K562 (cell line): ENCODE measurements around the gene CNPPD1. TPM values are rescaled to one million over a fixed set of nuclear protein-coding genes. Genes with fewer than 3 reads are reported as not detected.

Experiments used
- ATAC-seq: fragments of 200-7000 bp; cut with Tn5 transposase; 3 replicates; pipeline ENCODE4 v1.9.1; 2020; ENCODE audit warnings: moderate library complexity
- BruUV-seq: library from RNA; stranded (reverse); fragments of 400-500 nt; replicated peaks from 2 replicates; lab custom pipeline; 2021; lab: Mats Ljungman, UMichigan
- CTCF ChIA-PET: fragments of 300-600 bp; formaldehyde crosslinking; extraction: SDS; loops from one replicate; lab custom pipeline; 2021; ENCODE audit warnings: low intra/inter-chr PET ratio; lab: Yijun Ruan, JAX
- POLR2A ChIA-PET: fragments of 300-600, 350-650 bp; sonication (Branson Sonifier 250); formaldehyde crosslinking; extraction: SDS; loops from one replicate; lab custom pipeline; 2021; ENCODE audit warnings: antibody characterized with exemption, inconsistent platforms; lab: Yijun Ruan, JAX
- DNase-seq, 4 experiments: peaks; one replicate each; pipeline versions ENCODE4 v3.0.0 to v3.0.0-alpha.2; 2011 to 2018; ENCODE audit warnings: low spot score in 3 of 4, mixed read lengths in 3 of 4; ENCODE audit errors: extremely low read depth in 1 of 4
- FAIRE-seq: peaks from 2 replicates; lab custom pipeline; 2011; peaks lifted over from hg19 to GRCh38; lab: Jason Lieb, UNC
- H2AFZ ChIP-seq: 2 replicates; pipeline ENCODE4 v1.6.0; 2011; ENCODE audit warnings: low read depth, low read length, control low read depth, inconsistent platforms
- H3K27ac ChIP-seq: fragments of 200-600 bp; 3 replicates; pipeline ENCODE4 v1.8.0; 2011; ENCODE audit warnings: low read depth, mild to moderate bottlenecking, control low read depth, inconsistent platforms, low read length, moderate library complexity, mixed read lengths; ENCODE audit errors: extremely low read depth
- H3K27me3 ChIP-seq, 2 experiments: fragments of 300-600 bp in 1 of 2; 2 replicates in 1 of 2; 3 replicates in 1 of 2; pipeline versions ENCODE4 v1.6.0 to v1.8.0; 2011; ENCODE audit warnings: inconsistent platforms in 2 of 2, low read length in 2 of 2, mild to moderate bottlenecking in 1 of 2, mixed read lengths in 1 of 2, moderate library complexity in 1 of 2; ENCODE audit not compliant: control insufficient read depth in 2 of 2, insufficient read depth in 2 of 2
- H3K36me3 ChIP-seq: fragments of 300-600 bp; 3 replicates; pipeline ENCODE4 v1.8.0; 2011; ENCODE audit warnings: mild to moderate bottlenecking, low read length, inconsistent platforms; ENCODE audit not compliant: control insufficient read depth, insufficient read depth
- H3K4me1 ChIP-seq, 2 experiments: fragments of 200-600 bp in 1 of 2; replicated peaks in 1 of 2; 2 replicates in 1 of 2; 3 replicates in 1 of 2; pipeline versions ENCODE4 v1.5.1 to v1.8.0; 2011; ENCODE audit warnings: inconsistent platforms in 2 of 2, low read length in 2 of 2, mild to moderate bottlenecking in 1 of 2, mixed read lengths in 1 of 2, moderate library complexity in 1 of 2; ENCODE audit not compliant: control insufficient read depth in 2 of 2, insufficient read depth in 2 of 2
- H3K4me2 ChIP-seq: 2 replicates; pipeline ENCODE4 v1.6.1; 2011; ENCODE audit warnings: low read length, control low read depth, inconsistent platforms, mixed read lengths; ENCODE audit not compliant: insufficient read depth
- H3K4me3 ChIP-seq: fragments of 200-600 bp; sonication (generic), shearing (Covaris generic); 2 replicates; pipeline ENCODE4 v1.5.1; 2016; ENCODE audit warnings: control low read depth, inconsistent platforms
- H3K79me2 ChIP-seq: fragments of 200-600 bp; 3 replicates; pipeline ENCODE4 v1.8.0; 2011; ENCODE audit warnings: low read length, inconsistent platforms; ENCODE audit not compliant: control insufficient read depth, insufficient read depth
- H3K9ac ChIP-seq, 2 experiments: 2 replicates each; pipeline versions ENCODE4 v1.6.0 to v1.6.1; 2011; ENCODE audit warnings: low read depth in 2 of 2, low read length in 2 of 2, control low read depth in 1 of 2, inconsistent platforms in 1 of 2, mild to moderate bottlenecking in 1 of 2, mixed read lengths in 1 of 2; ENCODE audit not compliant: insufficient read depth in 1 of 2
- H3K9me1 ChIP-seq: one replicate; pipeline ENCODE4 v1.6.0; 2011; ENCODE audit warnings: inconsistent platforms, mild to moderate bottlenecking, low read length, moderate library complexity; ENCODE audit not compliant: control insufficient read depth, insufficient read depth
- H3K9me3 ChIP-seq: replicated peaks from 2 replicates; pipeline ENCODE4 v1.5.1; 2011; ENCODE audit warnings: low read depth, low read length, inconsistent platforms; ENCODE audit not compliant: control insufficient read depth, insufficient read depth
- H4K20me1 ChIP-seq: replicated peaks from 2 replicates; pipeline ENCODE4 v1.6.1; 2011; ENCODE audit warnings: low read length, inconsistent platforms, mixed read lengths; ENCODE audit not compliant: control insufficient read depth, insufficient read depth
- CBFA2T2 ChIP-seq: fragments of 450-650 bp; conservative IDR thresholded peaks from 2 replicates; pipeline ENCODE4 v1.6.1; 2017; ENCODE audit warnings: mild to moderate bottlenecking
- DEAF1 ChIP-seq: fragments of 450-650 bp; formaldehyde crosslinking; IDR thresholded peaks from 2 replicates; pipeline ENCODE4 v1.4.0; 2020; ENCODE audit warnings: mild to moderate bottlenecking, moderate library complexity
- HDGF ChIP-seq: fragments of 450-650 bp; IDR thresholded peaks from 2 replicates; pipeline ENCODE4 v1.6.1; 2016
- JUND ChIP-seq, 2 experiments: IDR thresholded peaks; 2 replicates in 1 of 2; 3 replicates in 1 of 2; pipeline ENCODE4 v1.6.1; 2011; ENCODE audit warnings: borderline replicate concordance in 2 of 2, low read depth in 2 of 2, low read length in 2 of 2, improper control_type of control experiment in 1 of 2, missing biosample characterization in 1 of 2, missing genetic modification characterization in 1 of 2, missing genetic modification reagents in 1 of 2
- MAZ ChIP-seq, 2 experiments: fragments of 450-650 bp in 1 of 2; sonication (generic) in 1 of 2; formaldehyde crosslinking; IDR thresholded peaks in 1 of 2; conservative IDR thresholded peaks in 1 of 2; 2 replicates each; pipeline versions ENCODE4 v1.4.0 to v1.5.0; 2020; ENCODE audit warnings: mild to moderate bottlenecking in 1 of 2, missing genetic modification reagents in 1 of 2
- MYC ChIP-seq, 2 experiments: fragments of 250-450 bp in 1 of 2; sonication (Bioruptor Pico) in 1 of 2; IDR thresholded peaks; 2 replicates each; pipeline versions ENCODE4 v1.5.1 to v1.6.1; 2012 to 2021; ENCODE audit warnings: low read depth in 2 of 2, borderline replicate concordance in 1 of 2, improper control_type of control experiment in 1 of 2, low read length in 1 of 2, mild to moderate bottlenecking in 1 of 2, moderate library complexity in 1 of 2
- PTRF ChIP-seq: fragments of 450-650 bp; IDR thresholded peaks from 2 replicates; pipeline ENCODE4 v1.6.1; 2016; ENCODE audit warnings: mild to moderate bottlenecking, missing genetic modification characterization, missing compliant biosample characterization
- RBM34 ChIP-seq: fragments of 200-400 bp; formaldehyde crosslinking; IDR thresholded peaks from 2 replicates; pipeline ENCODE4 v1.6.1; 2018; ENCODE audit warnings: low read length, borderline replicate concordance; ENCODE audit not compliant: insufficient read depth
- SIRT6 ChIP-seq: IDR thresholded peaks from one replicate; pipeline ENCODE4 v1.6.1; 2012; ENCODE audit warnings: low read depth, mild to moderate bottlenecking, control low read depth, inconsistent platforms, low read length, moderate library complexity
- SMAD4 ChIP-seq: fragments of 250-450 bp; sonication (Bioruptor Pico); conservative IDR thresholded peaks from 2 replicates; pipeline ENCODE4 v1.8.0; 2021; ENCODE audit warnings: inconsistent platforms, mild to moderate bottlenecking, moderate library complexity
- SOX6 ChIP-seq: fragments of 450-650 bp; IDR thresholded peaks from 2 replicates; pipeline ENCODE4 v1.6.1; 2014; ENCODE audit warnings: mild to moderate bottlenecking
- TGIF2 ChIP-seq: sonication (generic); formaldehyde crosslinking; IDR thresholded peaks from 2 replicates; pipeline ENCODE4 v1.8.1; 2022; ENCODE audit warnings: mild to moderate bottlenecking, missing genetic modification reagents, moderate library complexity
- ZNF146 ChIP-seq: IDR thresholded peaks from one replicate; pipeline ENCODE4 v1.6.1; 2018; ENCODE audit warnings: missing compliant biosample characterization; ENCODE audit not compliant: unreplicated experiment
- ZNF444 ChIP-seq: fragments of 250-450 bp; sonication (Bioruptor Pico); IDR thresholded peaks from 2 replicates; pipeline ENCODE4 v1.4.0; 2020; ENCODE audit warnings: mild to moderate bottlenecking, moderate library complexity
- WGBS: fragments of 100-300 bp; shearing (Covaris generic); methylation state at CpG from one replicate; pipeline ENCODE4 v1.1.6; 2016; ENCODE audit warnings: low coverage, mixed read lengths; ENCODE audit not compliant: insufficient coverage; ENCODE audit errors: missing lambda C conversion rate; 5-methylcytosine and 5-hydroxymethylcytosine counted together
- in situ Hi-C: fragments of 300-500 bp; cut with MboI; formaldehyde crosslinking; loops from 4 replicates; pipeline ENCODE4 v1.15.0; 2018; ENCODE audit warnings: inconsistent platforms, mixed read lengths
- intact Hi-C: fragments of 100-400 bp; cut with micrococcal nuclease; formaldehyde crosslinking; loops from 2 replicates; pipeline ENCODE4 v1.14.2; 2022
- polyA plus RNA-seq, 8 experiments: library from polyadenylated mRNA; depleted of rRNA in 4 of 8; stranded (reverse) in 5 of 8; unstranded in 3 of 8; fragments of >200 nt; fragmentation: Nextera tagmentation in 2 of 8; fragmentation: Illumina TruSeq in 1 of 8; extraction: Ambion mirVana in 2 of 8; extraction: Trizol in 1 of 8; gene quantifications; 2 replicates each; pipeline versions ENCODE4 v1.2.1 to v1.2.3, GENCODE V29; 2011 to 2014; ENCODE audit warnings: inconsistent platforms in 1 of 8, missing spikeins in 1 of 8
- total RNA-seq, 7 experiments: library from RNA; depleted of rRNA in 6 of 7; stranded (reverse); fragments of >200 nt in 6 of 7; fragmentation: Illumina TruSeq in 2 of 7; extraction: Trizol in 2 of 7; gene quantifications; 2 replicates each; pipeline versions ENCODE4 v1.2.1 to v1.2.3, GENCODE V29; 2011 to 2021; ENCODE audit warnings: low replicate concordance in 1 of 7
- TF ChIP-seq, protein P1 (sequence below): fragments of 450-650 bp; IDR thresholded peaks from 2 replicates; pipeline ENCODE4 v1.6.1; 2016; ENCODE audit warnings: mild to moderate bottlenecking

CNPPD1 gene
- total and polyA plus RNA-seq, 9 of the 15 experiments (the other 6 are each of a cell fraction or from before 2014, with no cell fraction given) = 9.9 to 53.5 (median 27.0) TPM

DNA sequence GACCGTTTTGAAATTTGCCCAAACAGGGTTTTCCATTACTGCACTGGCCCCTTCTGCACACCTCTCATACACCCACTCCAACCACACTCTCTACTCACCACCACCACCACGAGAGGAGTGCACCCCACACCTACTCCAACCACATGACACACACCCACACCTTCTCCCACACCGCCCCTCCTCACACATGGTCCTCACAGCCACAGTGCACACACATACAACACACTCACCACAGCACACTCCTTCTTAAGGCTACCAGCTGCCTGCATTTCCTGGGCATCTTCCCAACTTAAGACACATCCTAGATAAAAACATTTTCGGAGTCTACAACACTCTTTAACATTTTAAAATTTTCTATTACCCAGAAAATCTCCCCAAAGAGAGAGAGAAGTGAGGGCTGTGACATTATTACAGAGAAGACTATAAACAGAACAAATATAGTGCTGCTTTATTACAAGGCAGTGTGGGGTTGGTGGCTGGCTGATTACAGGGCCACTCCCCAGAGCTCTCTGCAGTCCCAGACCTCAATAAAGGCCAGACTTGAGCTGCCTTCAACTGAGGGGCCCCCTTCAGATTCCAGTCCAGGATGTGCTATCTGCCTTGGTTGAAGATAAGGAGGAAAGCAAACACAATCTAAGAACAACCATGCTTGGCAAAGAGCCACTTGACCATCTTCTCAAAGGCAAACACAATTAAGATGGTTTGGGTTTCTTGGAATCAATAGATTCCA is 52.2 kb downstream of the CNPPD1 start:
- peak; percentile 31 to 74 (median 50) for DNase-seq
- in situ Hi-C loops (loop anchor here (5.0 kb wide), 1 partner anchor 52 kb away; no protein-coding TSS in a partner anchor), intact Hi-C loops (no loop called here)
- FAIRE-seq = peak; percentile 79
- Histone ChIP-seq H3K9me3 (no peaks in the 10 kb centered on the region), H3K79me2 (no peaks in the 10 kb centered on the region), H3K27ac (peak overlapping the region; percentile 48; the same call in 1 of the 3 replicates), H3K4me3 (no peak overlapping the region), H3K9ac (peak overlapping the region in 1 of 2 experiments; percentile 23; a peak in 2 of 4 replicates), H3K36me3 (no peaks in the 10 kb centered on the region), H3K4me2 (no peak overlapping the region), H2AFZ (no peak overlapping the region), H4K20me1 (no peaks in the 10 kb centered on the region), H3K27me3 (no peaks in the 10 kb centered on the region), H3K4me1 (peaks cover 19 to 35% of the 10 kb centered on the region in 2 experiments), H3K9me1 (peaks cover 3% of the 10 kb centered on the region)
- ChIA-PET POLR2A (interaction anchor here (0.7 to 0.8 kb wide), 2 partner anchors 24 to 122 kb away, joined by 3 read pairs; no protein-coding TSS in a partner anchor), CTCF (no interaction called here)
- BruUV-seq = no TSS peak
- 5% methylated on average over 4 of the region's 4 CpGs for WGBS
- peak; percentile 82 for ATAC-seq
- TF ChIP-seq RBM34 (no peak), CBFA2T2 (peak; percentile 27), JUND (IDR thresholded peaks at IDR 0.05; ENCODE audit: borderline replicate concordance, low read depth, low read length) (0 out of 2 replicates have a peak, but pooled peaks have one; percentile 15), JUND (tag; IDR thresholded peaks at IDR 0.05; ENCODE audit: borderline replicate concordance, low read depth, low read length) (no peak), HDGF (no peak), MYC (IDR thresholded peaks at IDR 0.05; ENCODE audit: low read depth, low read length) (no peak), MYC (CRISPR knock-in tag; IDR thresholded peaks at IDR 0.05; ENCODE audit: borderline replicate concordance, low read depth) (no peak), ZNF444 (CRISPR knock-in tag) (no peak), MAZ (CRISPR knock-in tag; conservative IDR thresholded peaks at IDR 0.05 in 1 of 2, IDR thresholded peaks at IDR 0.05 in 1 of 2) (no peak), TGIF2 (CRISPR knock-in tag) (no peak), PTRF (tag) (no peak), DEAF1 (CRISPR knock-in tag) (no peak), SIRT6 (no peak), SMAD4 (CRISPR knock-in tag) (0 out of 2 replicates have a peak, but pooled peaks have one; percentile 30), SOX6 (peak; percentile 32; the same call in 1 of the 2 replicates), ZNF146 (no peak)
- TF ChIP-seq, protein P1, sequence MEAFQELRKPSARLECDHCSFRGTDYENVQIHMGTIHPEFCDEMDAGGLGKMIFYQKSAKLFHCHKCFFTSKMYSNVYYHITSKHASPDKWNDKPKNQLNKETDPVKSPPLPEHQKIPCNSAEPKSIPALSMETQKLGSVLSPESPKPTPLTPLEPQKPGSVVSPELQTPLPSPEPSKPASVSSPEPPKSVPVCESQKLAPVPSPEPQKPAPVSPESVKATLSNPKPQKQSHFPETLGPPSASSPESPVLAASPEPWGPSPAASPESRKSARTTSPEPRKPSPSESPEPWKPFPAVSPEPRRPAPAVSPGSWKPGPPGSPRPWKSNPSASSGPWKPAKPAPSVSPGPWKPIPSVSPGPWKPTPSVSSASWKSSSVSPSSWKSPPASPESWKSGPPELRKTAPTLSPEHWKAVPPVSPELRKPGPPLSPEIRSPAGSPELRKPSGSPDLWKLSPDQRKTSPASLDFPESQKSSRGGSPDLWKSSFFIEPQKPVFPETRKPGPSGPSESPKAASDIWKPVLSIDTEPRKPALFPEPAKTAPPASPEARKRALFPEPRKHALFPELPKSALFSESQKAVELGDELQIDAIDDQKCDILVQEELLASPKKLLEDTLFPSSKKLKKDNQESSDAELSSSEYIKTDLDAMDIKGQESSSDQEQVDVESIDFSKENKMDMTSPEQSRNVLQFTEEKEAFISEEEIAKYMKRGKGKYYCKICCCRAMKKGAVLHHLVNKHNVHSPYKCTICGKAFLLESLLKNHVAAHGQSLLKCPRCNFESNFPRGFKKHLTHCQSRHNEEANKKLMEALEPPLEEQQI = no peak
